ENCODE results near the gene FOXP2. TPM values are rescaled to one million over a fixed set of nuclear protein-coding genes. Genes with fewer than 3 reads are reported as not detected.

The FOXP2 gene
- total RNA-seq, 1 donor from 2014 or later, result 25.7 TPM

DNA sequence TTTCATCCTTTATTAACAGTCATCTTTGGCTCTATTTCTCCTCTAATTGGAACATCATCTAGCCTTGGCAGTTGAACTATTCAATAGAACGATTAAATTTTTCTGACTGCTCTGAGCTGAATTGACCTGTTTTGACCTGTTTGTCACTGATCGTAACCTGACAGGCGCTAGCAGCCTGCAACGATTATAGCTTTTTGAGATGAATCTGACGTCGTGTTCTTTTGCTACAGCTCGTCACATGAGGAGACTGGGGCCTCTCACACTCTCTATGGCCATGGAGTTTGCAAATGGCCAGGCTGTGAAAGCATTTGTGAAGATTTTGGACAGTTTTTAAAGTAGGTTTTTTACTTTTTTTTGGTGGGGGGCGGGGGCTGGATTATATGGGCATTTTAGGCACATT is 229.8 kb downstream of the FOXP2 start:
- TF ChIP-seq, protein P1, sequence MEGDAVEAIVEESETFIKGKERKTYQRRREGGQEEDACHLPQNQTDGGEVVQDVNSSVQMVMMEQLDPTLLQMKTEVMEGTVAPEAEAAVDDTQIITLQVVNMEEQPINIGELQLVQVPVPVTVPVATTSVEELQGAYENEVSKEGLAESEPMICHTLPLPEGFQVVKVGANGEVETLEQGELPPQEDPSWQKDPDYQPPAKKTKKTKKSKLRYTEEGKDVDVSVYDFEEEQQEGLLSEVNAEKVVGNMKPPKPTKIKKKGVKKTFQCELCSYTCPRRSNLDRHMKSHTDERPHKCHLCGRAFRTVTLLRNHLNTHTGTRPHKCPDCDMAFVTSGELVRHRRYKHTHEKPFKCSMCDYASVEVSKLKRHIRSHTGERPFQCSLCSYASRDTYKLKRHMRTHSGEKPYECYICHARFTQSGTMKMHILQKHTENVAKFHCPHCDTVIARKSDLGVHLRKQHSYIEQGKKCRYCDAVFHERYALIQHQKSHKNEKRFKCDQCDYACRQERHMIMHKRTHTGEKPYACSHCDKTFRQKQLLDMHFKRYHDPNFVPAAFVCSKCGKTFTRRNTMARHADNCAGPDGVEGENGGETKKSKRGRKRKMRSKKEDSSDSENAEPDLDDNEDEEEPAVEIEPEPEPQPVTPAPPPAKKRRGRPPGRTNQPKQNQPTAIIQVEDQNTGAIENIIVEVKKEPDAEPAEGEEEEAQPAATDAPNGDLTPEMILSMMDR (IDR thresholded peaks at IDR 0.05), result no peak
- no peak for DNase-seq (ENCODE audit: extremely low spot score, unreplicated experiment)
- no peak overlapping the region for H3K4me3 Mint-ChIP-seq (ENCODE audit: unreplicated experiment)
- no peak overlapping the region for H3K27ac Mint-ChIP-seq (ENCODE audit: unreplicated experiment)
- no peaks in the 10 kb centered on the region for H3K9me3 Mint-ChIP-seq (ENCODE audit: unreplicated experiment)
- peaks cover 10% of the 10 kb centered on the region for H3K36me3 Mint-ChIP-seq (ENCODE audit: unreplicated experiment)
- H3K27me3 Mint-ChIP-seq (ENCODE audit: unreplicated experiment), result no peaks in the 10 kb centered on the region
- peaks cover 7% of the 10 kb centered on the region for H3K4me1 Mint-ChIP-seq (ENCODE audit: unreplicated experiment)

DNA sequence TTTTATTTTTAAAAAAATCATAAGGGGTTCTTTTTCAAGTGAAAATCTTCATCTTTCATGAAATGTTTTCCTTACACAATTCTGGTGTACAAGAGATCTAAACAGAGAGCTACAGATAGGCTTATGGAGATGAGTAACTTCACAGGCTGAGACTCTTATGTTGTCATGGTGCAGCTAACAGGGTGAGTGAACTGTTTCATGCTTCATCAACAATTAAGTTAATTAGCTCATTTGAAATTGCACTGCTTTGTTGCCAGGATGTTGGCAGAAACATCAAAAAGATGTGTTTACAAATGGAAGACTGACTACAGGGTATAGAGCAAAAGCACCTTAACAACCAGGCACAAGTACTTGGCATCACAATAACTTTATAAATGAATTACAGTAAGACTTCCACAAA is 230.8 kb downstream of the FOXP2 start:
- Mint-ChIP-seq H3K9me3 (ENCODE audit: unreplicated experiment) (no peaks in the 10 kb centered on the region), H3K4me1 (ENCODE audit: unreplicated experiment) (peaks cover 11% of the 10 kb centered on the region), H3K27ac (ENCODE audit: unreplicated experiment) (no peak overlapping the region), H3K4me3 (ENCODE audit: unreplicated experiment) (no peak overlapping the region), H3K36me3 (ENCODE audit: unreplicated experiment) (peaks cover 7% of the 10 kb centered on the region), H3K27me3 (ENCODE audit: unreplicated experiment) (no peaks in the 10 kb centered on the region)
- DNase-seq (ENCODE audit: extremely low spot score, unreplicated experiment), result no peak
- TF ChIP-seq, protein P1 (IDR thresholded peaks at IDR 0.05), result no peak

DNA sequence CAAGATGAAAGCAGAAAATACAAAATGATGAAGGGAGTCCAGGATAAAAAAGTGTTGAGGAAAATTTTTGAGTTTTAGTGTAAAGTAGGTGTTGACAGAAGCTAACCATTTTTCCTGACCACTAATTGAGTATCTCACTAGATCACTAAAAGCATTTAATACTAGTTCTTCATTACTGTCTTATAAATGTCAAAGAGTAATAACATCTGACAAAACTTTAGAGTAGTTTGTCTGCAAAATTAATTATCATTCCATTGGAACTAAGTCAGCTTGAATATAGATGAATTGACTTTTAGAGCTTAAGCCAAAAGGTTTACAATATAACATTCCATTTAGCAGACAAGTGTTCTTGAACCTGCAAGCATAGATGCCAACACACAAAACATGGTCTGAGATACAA is 232.9 kb downstream of the FOXP2 start:
- Mint-ChIP-seq H3K27ac (ENCODE audit: unreplicated experiment) (no peak overlapping the region), H3K27me3 (ENCODE audit: unreplicated experiment) (no peaks in the 10 kb centered on the region), H3K9me3 (ENCODE audit: unreplicated experiment) (no peaks in the 10 kb centered on the region), H3K36me3 (ENCODE audit: unreplicated experiment) (peaks cover 7% of the 10 kb centered on the region), H3K4me3 (ENCODE audit: unreplicated experiment) (no peak overlapping the region), H3K4me1 (ENCODE audit: unreplicated experiment) (peaks cover 13% of the 10 kb centered on the region)
- DNase-seq (ENCODE audit: extremely low spot score, unreplicated experiment), result no peak
- TF ChIP-seq, protein P1 (IDR thresholded peaks at IDR 0.05), result no peak

DNA sequence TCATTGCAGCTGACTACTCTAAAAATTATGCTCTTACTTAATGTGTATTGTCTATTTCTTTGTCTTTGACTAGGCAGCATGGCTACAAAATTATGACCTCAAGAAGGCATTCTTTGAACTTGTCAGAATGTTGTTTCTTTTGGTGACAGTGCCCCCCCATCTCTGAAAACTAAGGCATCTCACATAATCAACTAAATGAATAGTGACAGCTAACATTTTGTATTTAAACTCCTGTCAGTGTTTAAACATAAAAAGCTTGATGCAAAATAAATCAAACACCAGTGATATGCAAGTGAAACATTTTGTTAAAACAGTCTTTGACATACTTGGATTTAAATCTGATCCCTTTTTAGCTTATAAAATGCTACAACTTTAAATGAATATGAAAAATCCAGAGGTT is 233.5 kb downstream of the FOXP2 start:
- H3K9me3 Mint-ChIP-seq (ENCODE audit: unreplicated experiment), result no peaks in the 10 kb centered on the region
- H3K4me3 Mint-ChIP-seq (ENCODE audit: unreplicated experiment), result no peak overlapping the region
- no peak for DNase-seq (ENCODE audit: extremely low spot score, unreplicated experiment)
- peaks cover 5% of the 10 kb centered on the region for H3K36me3 Mint-ChIP-seq (ENCODE audit: unreplicated experiment)
- no peak overlapping the region for H3K27ac Mint-ChIP-seq (ENCODE audit: unreplicated experiment)
- TF ChIP-seq, protein P1 (IDR thresholded peaks at IDR 0.05), result no peak
- no peaks in the 10 kb centered on the region for H3K27me3 Mint-ChIP-seq (ENCODE audit: unreplicated experiment)
- peaks cover 15% of the 10 kb centered on the region for H3K4me1 Mint-ChIP-seq (ENCODE audit: unreplicated experiment)

GRCh38 chr7:114648680-114649079 is 234.1 kb downstream of the FOXP2 start:
- no peaks in the 10 kb centered on the region for H3K27me3 Mint-ChIP-seq (ENCODE audit: unreplicated experiment)

More at GRCh38 chr7:114648680-114649079, 234.1 kb downstream of the FOXP2 start:
- H3K4me1 Mint-ChIP-seq (ENCODE audit: unreplicated experiment), result peaks cover 20% of the 10 kb centered on the region
- DNase-seq (ENCODE audit: extremely low spot score, unreplicated experiment), result no peak
- peaks cover 7% of the 10 kb centered on the region for H3K36me3 Mint-ChIP-seq (ENCODE audit: unreplicated experiment)
- H3K9me3 Mint-ChIP-seq (ENCODE audit: unreplicated experiment), result no peaks in the 10 kb centered on the region
- no peak overlapping the region for H3K4me3 Mint-ChIP-seq (ENCODE audit: unreplicated experiment)
- TF ChIP-seq, protein P1 (IDR thresholded peaks at IDR 0.05), result no peak
- H3K27ac Mint-ChIP-seq (ENCODE audit: unreplicated experiment), result no peak overlapping the region
